T-helper 17 cell (primary cell): ENCODE data around the gene PRDM5. TPM values are rescaled to one million over a fixed set of nuclear protein-coding genes. Genes with fewer than 3 reads are reported as not detected.

ENCODE experiments used
- total RNA-seq, 4 donors: library from RNA in 2 of 4; stranded (reverse) in 2 of 4; gene quantifications; one replicate each; pipeline ENCODE4 v1.2.3 and lab custom pipeline; 2022 to 2026

PRDM5 gene
- total RNA-seq, 2 donors from 2014 or later, result 0.15 TPM; not detected in 1

Other genes with a start within 250 kb of the PRDM5 start
- gene NDNF, start 149.8 kb upstream of the PRDM5 start, total RNA-seq, result not detected
- under 1 TPM; 0.12 to 0.47 TPM for gene TNIP3, start 241.6 kb upstream of the PRDM5 start, total RNA-seq